ENCODE measurements around the gene MCM7. TPM values are rescaled to one million over a fixed set of nuclear protein-coding genes. Genes with fewer than 3 reads are reported as not detected.

The MCM7 gene
- total and polyA plus RNA-seq, 2 of the 13 experiments (the other 11 are each of a cell fraction or from before 2014, with no cell fraction given) = 84.5 to 214 TPM

GRCh38 chr7:100119072-100119969 is 18.1 kb upstream of the MCM7 start, which contains the start of the genes CNPY4 and TAF6 (continued):
- TF ChIP-seq NFAT5 (CRISPR knock-in tag; IDR thresholded peaks at IDR 0.05) (peak; percentile 47; the same call in 1 of the 2 replicates), KLF9 (CRISPR knock-in tag; IDR thresholded peaks at IDR 0.05; ENCODE audit: low read depth) (no peak), JDP2 (CRISPR knock-in tag; IDR thresholded peaks at IDR 0.05; ENCODE audit: borderline replicate concordance) (no peak; the same call in 1 of the 2 replicates), ZNF609 (CRISPR knock-in tag; IDR thresholded peaks at IDR 0.05; ENCODE audit: borderline replicate concordance) (0 out of 2 replicates have a peak, but pooled peaks have one; percentile 11), ZNF296 (CRISPR knock-in tag; conservative IDR thresholded peaks at IDR 0.05) (no peak), ZNF766 (CRISPR knock-in tag; IDR thresholded peaks at IDR 0.05; ENCODE audit: borderline replicate concordance) (peak; percentile 86; the same call in 1 of the 2 replicates), MYNN (CRISPR knock-in tag; IDR thresholded peaks at IDR 0.05; ENCODE audit: low read depth) (no peak; the same call in 1 of the 2 replicates), ZNF773 (CRISPR knock-in tag; IDR thresholded peaks at IDR 0.05; ENCODE audit: borderline replicate concordance) (peak; percentile 63; the same call in 1 of the 2 replicates), HNRNPK (IDR thresholded peaks at IDR 0.05; ENCODE audit: low read depth, low read length, poor library complexity, severe bottlenecking) (no peak), ZNF670 (CRISPR knock-in tag; IDR thresholded peaks at IDR 0.05; ENCODE audit: borderline replicate concordance) (peak; percentile 62; the same call in 1 of the 2 replicates), FOXP1 (IDR thresholded peaks at IDR 0.05) (no peak), FOXP1 (CRISPR knock-in tag; IDR thresholded peaks at IDR 0.05) (no peak), ELF1 (CRISPR knock-in tag; IDR thresholded peaks at IDR 0.05) (no peak), SNAI1 (CRISPR knock-in tag; IDR thresholded peaks at IDR 0.05; ENCODE audit: borderline replicate concordance) (no peak; the same call in 1 of the 2 replicates), ZNF713 (CRISPR knock-in tag; IDR thresholded peaks at IDR 0.05) (no peak), ZNF761 (CRISPR knock-in tag; conservative IDR thresholded peaks at IDR 0.05) (no peak), ZNF784 (CRISPR knock-in tag; IDR thresholded peaks at IDR 0.05; ENCODE audit: borderline replicate concordance) (0 out of 2 replicates have a peak, but pooled peaks have one; percentile 56)

Data from HepG2 (cell line).